Myocyte (in vitro differentiated cells): ENCODE data around the gene AUTS2. TPM values are rescaled to one million over a fixed set of nuclear protein-coding genes. Genes with fewer than 3 reads are reported as not detected.

Source experiments
- DNase-seq: peaks from one replicate; pipeline ENCODE4 v3.0.0-alpha.2; 2012; ENCODE audit warnings: low read depth
- total RNA-seq: library from RNA; depleted of rRNA; stranded (reverse); fragments of >200 nt; gene quantifications from 2 replicates; pipeline ENCODE4 v1.2.3, GENCODE V29; 2014

Gene AUTS2
- total RNA-seq, 1 donor from 2014 or later = 4.4 TPM

- no peak for DNase-seq
These were observed 914.5 kb downstream of the AUTS2 start for GRCh38 chr7:70512761-70513160.

GRCh38 chr7:70520611-70521010, 922.3 kb downstream of the AUTS2 start:
- DNase-seq = no peak

GRCh38 chr7:70523249-70523988, 925.1 kb downstream of the AUTS2 start:
- DNase-seq = no peak

GRCh38 chr7:70523989-70524351, 925.7 kb downstream of the AUTS2 start:
- no peak for DNase-seq

GRCh38 chr7:70525991-70526390, 927.7 kb downstream of the AUTS2 start:
- DNase-seq = no peak

GRCh38 chr7:70527520-70528115, 929.3 kb downstream of the AUTS2 start:
- DNase-seq = no peak

- DNase-seq = no peak
These were observed 931.2 kb downstream of the AUTS2 start for GRCh38 chr7:70529436-70529835.

- DNase-seq = no peak
These were observed 931.8 kb downstream of the AUTS2 start for GRCh38 chr7:70529914-70530585.

GRCh38 chr7:70533614-70534013, 935.3 kb downstream of the AUTS2 start:
- no peak for DNase-seq

- DNase-seq = no peak
These were observed 940.9 kb downstream of the AUTS2 start for GRCh38 chr7:70539205-70539604.

GRCh38 chr7:70539617-70540016, 941.3 kb downstream of the AUTS2 start:
- DNase-seq = no peak

GRCh38 chr7:70540641-70541040, 942.4 kb downstream of the AUTS2 start:
- no peak for DNase-seq

GRCh38 chr7:70542750-70543376, 944.6 kb downstream of the AUTS2 start:
- no peak for DNase-seq

- no peak for DNase-seq
These were observed 945.7 kb downstream of the AUTS2 start for GRCh38 chr7:70544016-70544415.

- no peak for DNase-seq
These were observed 946.9 kb downstream of the AUTS2 start for GRCh38 chr7:70545214-70545613.

GRCh38 chr7:70552141-70552540, 953.9 kb downstream of the AUTS2 start:
- DNase-seq = no peak

GRCh38 chr7:70553364-70553763, 955.1 kb downstream of the AUTS2 start:
- DNase-seq = no peak

GRCh38 chr7:70554646-70555045, 956.4 kb downstream of the AUTS2 start:
- no peak for DNase-seq

- DNase-seq = no peak
These were observed 958.5 kb downstream of the AUTS2 start for GRCh38 chr7:70556761-70557160.

GRCh38 chr7:70557338-70557737, 959.1 kb downstream of the AUTS2 start:
- DNase-seq = no peak

- DNase-seq = no peak
These were observed 961.5 kb downstream of the AUTS2 start for GRCh38 chr7:70559815-70560214.

- no peak for DNase-seq
These were observed 965.7 kb downstream of the AUTS2 start for GRCh38 chr7:70563960-70564359.
